ENCODE data around the gene ATXN10. TPM values are rescaled to one million over a fixed set of nuclear protein-coding genes. Genes with fewer than 3 reads are reported as not detected.

Gene ATXN10
- total and polyA plus RNA-seq, 2 of the 13 experiments (the other 11 are each of a cell fraction or from before 2014, with no cell fraction given): 60.1 to 194 TPM

DNA sequence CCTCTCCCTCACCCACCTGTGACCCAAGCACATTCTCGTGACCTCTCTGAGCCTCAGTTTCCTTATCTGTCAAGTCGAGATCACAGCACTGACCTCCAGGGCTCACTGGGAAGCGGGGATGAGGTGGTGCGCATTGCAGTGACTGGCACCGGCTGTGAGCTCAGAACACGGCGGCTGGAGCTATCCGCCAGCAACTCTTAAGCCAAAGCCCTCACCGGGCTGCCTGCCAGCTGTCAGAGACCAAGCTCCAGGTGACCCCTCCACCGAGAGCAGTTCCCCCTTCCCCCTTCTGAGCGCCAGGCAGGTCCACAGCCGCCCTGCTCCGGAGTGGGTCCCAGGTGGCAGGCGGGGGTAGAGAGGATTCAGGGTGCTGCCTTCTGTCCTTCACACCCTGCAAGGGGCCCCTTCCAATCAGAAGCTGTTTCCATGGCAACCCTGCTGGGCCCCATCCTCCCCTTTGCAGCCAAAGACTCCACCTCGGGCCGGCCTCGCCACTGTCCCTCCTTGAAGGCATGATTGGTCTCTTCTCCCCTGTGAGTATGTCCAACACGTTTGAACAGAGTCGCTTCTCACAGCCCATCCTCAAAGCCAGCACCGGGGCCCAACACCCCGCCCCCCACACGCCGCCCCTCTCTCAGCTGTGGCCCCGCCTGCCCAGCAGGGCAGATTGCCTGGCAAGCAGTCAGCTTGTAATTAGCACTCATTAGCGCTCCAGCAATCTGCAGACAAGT lies 206.6 kb downstream of the ATXN10 start:
- BruUV-seq (replicated peaks): no TSS peak
- Histone ChIP-seq H3K27me3 (ENCODE audit: control insufficient read depth in 1 of 2, insufficient read depth in 2 of 2, low read length in 2 of 2) (peaks cover 16 to 67% of the 10 kb centered on the region in 2 experiments), H3K9ac (ENCODE audit: insufficient read depth, low read depth, low read length) (no peak overlapping the region), H3K79me2 (ENCODE audit: insufficient read depth, low read length) (no peaks in the 10 kb centered on the region), H3K4me2 (ENCODE audit: low read depth, low read length) (no peak overlapping the region), H3K4me3 (replicated peaks in 1 of 3; ENCODE audit: insufficient read depth in 1 of 3, low read depth in 2 of 3, low read length in 3 of 3) (no peak overlapping the region), H3K27ac (ENCODE audit: extremely low read length, insufficient read depth, low read length) (no peak overlapping the region), H3K4me1 (ENCODE audit: insufficient read depth, low read length) (0 out of 2 replicates have a peak, but pooled peaks cover 8% of the 10 kb centered on the region), H4K20me1 (ENCODE audit: insufficient read depth, low read length) (no peaks in the 10 kb centered on the region), H3K36me3 (replicated peaks in 1 of 2; ENCODE audit: control insufficient read depth in 1 of 2, insufficient read depth in 2 of 2, low read length in 2 of 2) (no peaks in the 10 kb centered on the region), H3K9me3 (ENCODE audit: low read length) (no peaks in the 10 kb centered on the region), H2AFZ (ENCODE audit: low read length) (no peak overlapping the region)
- TF ChIP-seq RFX1 (IDR thresholded peaks at IDR 0.05) (peak; percentile 14; the same call in 1 of the 2 replicates), FOXA1 (IDR thresholded peaks at IDR 0.05) (no peak), FOXA1 (CRISPR knock-in tag; IDR thresholded peaks at IDR 0.05) (no peak), ZNF430 (CRISPR knock-in tag; IDR thresholded peaks at IDR 0.05) (no peak), FOSL2 (CRISPR knock-in tag; IDR thresholded peaks at IDR 0.05) (no peak)
- TF ChIP-seq, protein P1, sequence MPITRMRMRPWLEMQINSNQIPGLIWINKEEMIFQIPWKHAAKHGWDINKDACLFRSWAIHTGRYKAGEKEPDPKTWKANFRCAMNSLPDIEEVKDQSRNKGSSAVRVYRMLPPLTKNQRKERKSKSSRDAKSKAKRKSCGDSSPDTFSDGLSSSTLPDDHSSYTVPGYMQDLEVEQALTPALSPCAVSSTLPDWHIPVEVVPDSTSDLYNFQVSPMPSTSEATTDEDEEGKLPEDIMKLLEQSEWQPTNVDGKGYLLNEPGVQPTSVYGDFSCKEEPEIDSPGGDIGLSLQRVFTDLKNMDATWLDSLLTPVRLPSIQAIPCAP (CRISPR knock-in tag; IDR thresholded peaks at IDR 0.05; ENCODE audit: low read depth): no peak
- no peak for DNase-seq (ENCODE audit: low spot score)
- no peak for ATAC-seq
- POLR2A ChIA-PET: no interaction called here
- in situ Hi-C loops (cut with HindIII; ENCODE audit: extremely low pct_ligation_motif_present, low pct_unique_long_range_greater_than_20kb) (no loop called here), intact Hi-C loops (cut with micrococcal nuclease; ENCODE audit: unreplicated experiment) (no loop called here)
- no peak for FAIRE-seq
- CTCF ChIA-PET (ENCODE audit: low intra/inter-chr PET ratio, low total read pairs): no interaction called here
- WGBS (ENCODE audit: low lambda C conversion rate): 34% methylated on average over 14 of the region's 25 CpGs

DNA sequence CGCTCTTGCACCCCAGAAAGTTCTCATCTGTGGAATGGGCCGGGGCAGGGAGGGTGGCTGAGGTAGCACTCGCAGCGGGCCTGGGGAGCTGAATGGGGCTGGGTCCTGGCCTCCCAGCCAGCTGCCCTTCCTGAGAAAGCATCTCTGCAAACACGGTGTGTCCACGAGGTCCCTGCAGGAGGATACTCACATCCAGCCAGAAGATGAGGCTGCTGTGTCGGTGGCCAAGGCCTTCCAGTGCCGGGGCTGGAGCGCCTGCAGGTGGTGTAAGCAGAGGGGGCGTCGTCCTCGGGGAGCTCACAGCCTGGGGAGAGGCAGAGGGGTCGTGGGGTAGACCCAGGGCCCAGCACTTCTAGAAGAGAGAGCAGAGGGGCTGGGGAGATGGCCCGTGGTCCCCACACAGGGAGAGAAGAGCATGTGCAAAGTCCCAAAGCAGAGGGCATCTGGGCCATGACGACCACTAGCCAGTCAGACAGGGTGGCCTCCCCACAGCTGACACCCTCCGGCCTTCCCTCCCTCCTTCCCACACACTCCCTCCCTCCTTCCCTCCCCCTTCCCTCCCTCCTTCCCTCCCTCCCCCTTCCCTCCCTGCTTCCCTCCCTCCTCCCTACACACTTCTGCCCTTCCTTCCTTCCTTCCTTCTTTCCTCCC lies 207.4 kb downstream of the ATXN10 start:
- H4K20me1 ChIP-seq (ENCODE audit: insufficient read depth, low read length): no peaks in the 10 kb centered on the region
- ATAC-seq (no peak; the same call in 2 of the 3 replicates), DNase-seq (ENCODE audit: low spot score) (no peak), FAIRE-seq (no peak)
- POLR2A ChIA-PET: no interaction called here
- CTCF ChIA-PET (ENCODE audit: low intra/inter-chr PET ratio, low total read pairs): no interaction called here
- no peak overlapping the region for H3K4me2 ChIP-seq (ENCODE audit: low read depth, low read length)
- no peaks in the 10 kb centered on the region for H3K9me3 ChIP-seq (ENCODE audit: low read length)
- no peak overlapping the region for H3K4me3 ChIP-seq (replicated peaks in 1 of 3; ENCODE audit: insufficient read depth in 1 of 3, low read depth in 2 of 3, low read length in 3 of 3)
- whole genome bisulfite sequencing (ENCODE audit: low lambda C conversion rate): 42% methylated on average over 1 of the region's 16 CpGs
- intact Hi-C loops (cut with micrococcal nuclease; ENCODE audit: unreplicated experiment) (no loop called here), in situ Hi-C loops (cut with HindIII; ENCODE audit: extremely low pct_ligation_motif_present, low pct_unique_long_range_greater_than_20kb) (no loop called here)
- H3K9ac ChIP-seq (ENCODE audit: insufficient read depth, low read depth, low read length): no peak overlapping the region
- TF ChIP-seq ZNF335 (CRISPR knock-in tag; IDR thresholded peaks at IDR 0.05) (no peak), HNRNPK (IDR thresholded peaks at IDR 0.05; ENCODE audit: low read depth, low read length, poor library complexity, severe bottlenecking) (peak; percentile 71)
- H3K27ac ChIP-seq (ENCODE audit: extremely low read length, insufficient read depth, low read length): no peak overlapping the region
- peaks cover 16 to 75% of the 10 kb centered on the region in 2 experiments for H3K27me3 ChIP-seq (ENCODE audit: control insufficient read depth in 1 of 2, insufficient read depth in 2 of 2, low read length in 2 of 2)
- 0 out of 2 replicates have a peak, but pooled peaks cover 8% of the 10 kb centered on the region for H3K4me1 ChIP-seq (ENCODE audit: insufficient read depth, low read length)
- no peaks in the 10 kb centered on the region for H3K36me3 ChIP-seq (replicated peaks in 1 of 2; ENCODE audit: control insufficient read depth in 1 of 2, insufficient read depth in 2 of 2, low read length in 2 of 2)
- H3K79me2 ChIP-seq (ENCODE audit: insufficient read depth, low read length): no peaks in the 10 kb centered on the region
- no peak overlapping the region for H2AFZ ChIP-seq (ENCODE audit: low read length)
- BruUV-seq (replicated peaks): no TSS peak

Measured in HepG2 (cell line).